ENCODE data around the gene WNT11. TPM values are rescaled to one million over a fixed set of nuclear protein-coding genes. Genes with fewer than 3 reads are reported as not detected.
A peak's percentile ranks its signal among the peaks of the same experiment; 100 is the strongest.

WNT11 gene
- total and polyA plus RNA-seq, 2 of the 13 experiments (the other 11 are each of a cell fraction or from before 2014, with no cell fraction given): 0.34 to 0.66 TPM

DNA sequence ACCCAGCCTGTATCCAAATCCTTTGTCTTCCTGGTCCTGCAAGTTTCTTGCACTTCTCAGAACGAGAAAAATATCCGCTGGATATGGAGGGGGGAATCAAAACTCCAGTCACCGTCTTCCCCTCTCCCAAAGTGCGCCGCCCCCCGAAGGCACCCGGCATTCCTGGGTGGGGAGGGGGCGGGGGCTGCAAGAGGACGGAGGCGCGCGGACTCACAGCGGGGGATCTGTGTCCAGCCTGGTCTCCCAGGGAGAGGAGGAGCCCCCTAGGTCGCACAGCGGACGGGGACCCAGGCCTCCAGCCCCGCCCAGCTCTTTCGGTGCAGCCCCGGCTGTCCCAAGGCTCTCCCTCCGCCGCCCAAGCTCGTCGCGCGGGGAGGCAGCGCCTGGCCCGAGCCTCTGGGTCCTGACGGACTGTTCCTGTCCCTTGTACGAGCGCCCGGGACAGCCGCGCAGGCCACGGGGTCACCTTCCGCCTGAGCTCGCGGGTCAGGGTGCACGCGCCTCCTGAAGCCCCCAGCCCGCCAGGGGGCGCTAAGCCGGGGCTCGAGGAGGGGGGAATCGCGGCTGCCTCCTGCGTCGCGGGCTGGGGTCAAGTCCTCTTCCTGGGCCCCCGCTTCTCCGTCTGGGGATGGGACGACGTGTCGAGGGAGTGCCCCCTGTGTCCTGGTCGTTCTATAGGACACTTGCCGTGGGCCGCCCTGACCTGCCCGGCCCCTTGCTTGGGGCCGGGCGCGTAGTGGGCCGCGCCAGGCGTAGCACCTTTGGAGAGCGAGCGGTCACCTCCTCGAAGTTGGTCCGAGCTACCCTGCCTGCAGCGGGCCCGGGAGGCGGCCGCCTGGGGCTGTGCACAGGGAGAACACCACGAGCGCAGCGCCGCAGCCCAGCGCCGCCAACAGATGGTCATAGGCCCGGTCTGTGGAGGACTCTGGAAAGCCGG is 2.4 kb upstream of the WNT11 start (continued):
- TF ChIP-seq, protein P1, sequence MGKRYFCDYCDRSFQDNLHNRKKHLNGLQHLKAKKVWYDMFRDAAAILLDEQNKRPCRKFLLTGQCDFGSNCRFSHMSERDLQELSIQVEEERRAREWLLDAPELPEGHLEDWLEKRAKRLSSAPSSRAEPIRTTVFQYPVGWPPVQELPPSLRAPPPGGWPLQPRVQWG (CRISPR knock-in tag; IDR thresholded peaks at IDR 0.05; ENCODE audit: borderline replicate concordance, low read depth): no peak
- TF ChIP-seq HNRNPK (IDR thresholded peaks at IDR 0.05; ENCODE audit: low read depth, low read length, poor library complexity, severe bottlenecking) (peak; percentile 47), ZFAT (CRISPR knock-in tag; conservative IDR thresholded peaks at IDR 0.05) (no peak), NFYB (CRISPR knock-in tag; IDR thresholded peaks at IDR 0.05) (no peak), JUNB (CRISPR knock-in tag; IDR thresholded peaks at IDR 0.05; ENCODE audit: borderline replicate concordance) (no peak), PHB2 (IDR thresholded peaks at IDR 0.05; ENCODE audit: partially characterized antibody) (no peak), RAD51 (IDR thresholded peaks at IDR 0.05; ENCODE audit: borderline replicate concordance) (no peak), ZNF709 (CRISPR knock-in tag; IDR thresholded peaks at IDR 0.05) (peak; percentile 36; the same call in 1 of the 2 replicates), ZNF431 (CRISPR knock-in tag; IDR thresholded peaks at IDR 0.05; ENCODE audit: borderline replicate concordance, low read depth) (no peak), RFX5 (IDR thresholded peaks at IDR 0.05; ENCODE audit: low read depth, low read length) (no peak), SUZ12 (IDR thresholded peaks at IDR 0.05; ENCODE audit: low read depth, low read length) (no peak), ZNF547 (CRISPR knock-in tag; IDR thresholded peaks at IDR 0.05) (no peak; the same call in 1 of the 2 replicates), GABPB1 (CRISPR knock-in tag; IDR thresholded peaks at IDR 0.05) (peak; percentile 68; the same call in 1 of the 2 replicates), ARHGAP35 (CRISPR knock-in tag; IDR thresholded peaks at IDR 0.05; ENCODE audit: borderline replicate concordance) (no peak), ZBTB42 (CRISPR knock-in tag; IDR thresholded peaks at IDR 0.05) (no peak), ZNF225 (CRISPR knock-in tag; IDR thresholded peaks at IDR 0.05) (0 out of 2 replicates have a peak, but pooled peaks have one; percentile 7), ZNF337 (CRISPR knock-in tag; IDR thresholded peaks at IDR 0.05; ENCODE audit: borderline replicate concordance, low read depth) (no peak), ZNF329 (CRISPR knock-in tag; IDR thresholded peaks at IDR 0.05; ENCODE audit: low read depth) (0 out of 2 replicates have a peak, but pooled peaks have one; percentile 45), GATAD2A (CRISPR knock-in tag; IDR thresholded peaks at IDR 0.05) (0 out of 2 replicates have a peak, but pooled peaks have one; percentile 59), SP140L (CRISPR knock-in tag; IDR thresholded peaks at IDR 0.05; ENCODE audit: borderline replicate concordance) (no peak)
- TF ChIP-seq, protein P2, sequence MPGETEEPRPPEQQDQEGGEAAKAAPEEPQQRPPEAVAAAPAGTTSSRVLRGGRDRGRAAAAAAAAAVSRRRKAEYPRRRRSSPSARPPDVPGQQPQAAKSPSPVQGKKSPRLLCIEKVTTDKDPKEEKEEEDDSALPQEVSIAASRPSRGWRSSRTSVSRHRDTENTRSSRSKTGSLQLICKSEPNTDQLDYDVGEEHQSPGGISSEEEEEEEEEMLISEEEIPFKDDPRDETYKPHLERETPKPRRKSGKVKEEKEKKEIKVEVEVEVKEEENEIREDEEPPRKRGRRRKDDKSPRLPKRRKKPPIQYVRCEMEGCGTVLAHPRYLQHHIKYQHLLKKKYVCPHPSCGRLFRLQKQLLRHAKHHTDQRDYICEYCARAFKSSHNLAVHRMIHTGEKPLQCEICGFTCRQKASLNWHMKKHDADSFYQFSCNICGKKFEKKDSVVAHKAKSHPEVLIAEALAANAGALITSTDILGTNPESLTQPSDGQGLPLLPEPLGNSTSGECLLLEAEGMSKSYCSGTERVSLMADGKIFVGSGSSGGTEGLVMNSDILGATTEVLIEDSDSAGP (CRISPR knock-in tag; IDR thresholded peaks at IDR 0.05; ENCODE audit: borderline replicate concordance): peak; percentile 83
- TF ChIP-seq, protein P3, sequence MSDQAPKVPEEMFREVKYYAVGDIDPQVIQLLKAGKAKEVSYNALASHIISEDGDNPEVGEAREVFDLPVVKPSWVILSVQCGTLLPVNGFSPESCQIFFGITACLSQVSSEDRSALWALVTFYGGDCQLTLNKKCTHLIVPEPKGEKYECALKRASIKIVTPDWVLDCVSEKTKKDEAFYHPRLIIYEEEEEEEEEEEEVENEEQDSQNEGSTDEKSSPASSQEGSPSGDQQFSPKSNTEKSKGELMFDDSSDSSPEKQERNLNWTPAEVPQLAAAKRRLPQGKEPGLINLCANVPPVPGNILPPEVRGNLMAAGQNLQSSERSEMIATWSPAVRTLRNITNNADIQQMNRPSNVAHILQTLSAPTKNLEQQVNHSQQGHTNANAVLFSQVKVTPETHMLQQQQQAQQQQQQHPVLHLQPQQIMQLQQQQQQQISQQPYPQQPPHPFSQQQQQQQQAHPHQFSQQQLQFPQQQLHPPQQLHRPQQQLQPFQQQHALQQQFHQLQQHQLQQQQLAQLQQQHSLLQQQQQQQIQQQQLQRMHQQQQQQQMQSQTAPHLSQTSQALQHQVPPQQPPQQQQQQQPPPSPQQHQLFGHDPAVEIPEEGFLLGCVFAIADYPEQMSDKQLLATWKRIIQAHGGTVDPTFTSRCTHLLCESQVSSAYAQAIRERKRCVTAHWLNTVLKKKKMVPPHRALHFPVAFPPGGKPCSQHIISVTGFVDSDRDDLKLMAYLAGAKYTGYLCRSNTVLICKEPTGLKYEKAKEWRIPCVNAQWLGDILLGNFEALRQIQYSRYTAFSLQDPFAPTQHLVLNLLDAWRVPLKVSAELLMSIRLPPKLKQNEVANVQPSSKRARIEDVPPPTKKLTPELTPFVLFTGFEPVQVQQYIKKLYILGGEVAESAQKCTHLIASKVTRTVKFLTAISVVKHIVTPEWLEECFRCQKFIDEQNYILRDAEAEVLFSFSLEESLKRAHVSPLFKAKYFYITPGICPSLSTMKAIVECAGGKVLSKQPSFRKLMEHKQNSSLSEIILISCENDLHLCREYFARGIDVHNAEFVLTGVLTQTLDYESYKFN (CRISPR knock-in tag; conservative IDR thresholded peaks at IDR 0.05): no peak
- TF ChIP-seq, protein P4, sequence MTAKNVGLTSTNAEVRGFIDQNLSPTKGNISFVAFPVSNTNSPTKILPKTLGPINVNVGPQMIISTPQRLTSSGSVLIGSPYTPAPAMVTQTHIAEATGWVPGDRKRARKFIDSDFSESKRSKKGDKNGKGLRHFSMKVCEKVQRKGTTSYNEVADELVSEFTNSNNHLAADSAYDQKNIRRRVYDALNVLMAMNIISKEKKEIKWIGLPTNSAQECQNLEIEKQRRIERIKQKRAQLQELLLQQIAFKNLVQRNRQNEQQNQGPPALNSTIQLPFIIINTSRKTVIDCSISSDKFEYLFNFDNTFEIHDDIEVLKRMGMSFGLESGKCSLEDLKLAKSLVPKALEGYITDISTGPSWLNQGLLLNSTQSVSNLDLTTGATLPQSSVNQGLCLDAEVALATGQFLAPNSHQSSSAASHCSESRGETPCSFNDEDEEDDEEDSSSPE (CRISPR knock-in tag; IDR thresholded peaks at IDR 0.05): peak; percentile 55; the same call in 1 of the 2 replicates
